Pancreas (tissue), 10 donors: ENCODE results near the gene FAM163B. TPM values are rescaled to one million over a fixed set of nuclear protein-coding genes. Genes with fewer than 3 reads are reported as not detected.

Experiments used
- ATAC-seq, 4 donors: fragments of 200-7000 bp; cut with Tn5 transposase; one replicate each; pipeline versions ENCODE4 v1.8.0 to v1.9.1; 2020; ENCODE audit warnings: mild to moderate bottlenecking in 4 of 4, moderate library complexity in 4 of 4
- DNase-seq, 6 donors: peaks; one replicate each; pipeline ENCODE4 v3.0.0-alpha.2; 2020
- FAIRE-seq: peaks from 2 replicates; lab custom pipeline; 2012; peaks lifted over from hg19 to GRCh38; lab: Jason Lieb, UNC
- H3K27ac ChIP-seq, 4 donors: fragments of 200-600 bp; sonication (generic); 1 replicate in 3 of 4; 2 replicates in 1 of 4; pipeline versions ENCODE4 v1.5.0 to v1.8.0; 2020
- H3K27me3 ChIP-seq, 4 donors: fragments of 200-600 bp; one replicate each; pipeline ENCODE4 v1.8.0; 2021
- H3K36me3 ChIP-seq, 3 donors: fragments of 200-600 bp; sonication (generic) in 1 of 3; one replicate each; pipeline versions ENCODE4 v1.5.0 to v1.8.0; 2020 to 2021
- H3K4me1 ChIP-seq, 3 donors: fragments of 200-600 bp; one replicate each; pipeline ENCODE4 v1.8.0; 2021
- H3K4me3 ChIP-seq, 4 donors: fragments of 200-600 bp; sonication (generic) in 2 of 4; one replicate each; pipeline versions ENCODE4 v1.5.0 to v1.8.0; 2020 to 2021
- H3K9me3 ChIP-seq, 4 donors: fragments of 200-600 bp; one replicate each; pipeline ENCODE4 v1.8.0; 2021
- WGBS, 2 donors: extraction: QIAGEN DNeasy Blood & Tissue Kit; methylation state at CpG; one replicate each; pipeline ENCODE4 v1.1.7; 2013; 5-methylcytosine and 5-hydroxymethylcytosine counted together
- intact Hi-C, 3 donors: fragments of 100-400 bp; cut with DNase I; formaldehyde crosslinking; loops; one replicate each; pipeline versions ENCODE4 v1.11.1 to v1.14.2; 2022
- polyA plus RNA-seq, 2 donors: library from polyadenylated mRNA; stranded (reverse); fragments of 200-250 nt; gene quantifications; one replicate each; pipeline ENCODE4 v1.2.3, GENCODE V29; 2013
- total RNA-seq, 6 donors: library from RNA; stranded (reverse); fragmentation: NEBNext Ultra II Directional in 4 of 6; extraction: Animal tissue kit (Norgen Biotek cat#: 25700) in 4 of 6; gene quantifications; one replicate each; pipeline versions ENCODE4 v1.2.1 to v1.2.4, GENCODE V29; 2021 to 2023
- TF ChIP-seq, protein P1 (sequence below), 4 donors: fragments of 200-600 bp; sonication (generic) in 3 of 4; IDR thresholded peaks; one replicate each; pipeline versions ENCODE4 v1.5.0 to v1.8.0; 2021; ENCODE audit warnings: antibody characterized with exemption in 4 of 4
- donor health status: healthy with polysubstance abuse.
- donor health status: DM: no; HTN: no; CAD: no; lungs with moderate emphysema.
- donor health status: DM: no; HTN: no; CAD: no.
- donor health status: control.
- donor health status: control.
- donor health status: Bipolar disorder and iron deficiency.
- donor health status: DM: yes; HTN: yes; CAD: no.
- donor health status: DM: no; HTN: no; CAD: no.
- donor health status: DM: no; HTN: no; CAD: no.
- donor health status: DM: yes; HTN: yes; CAD: no.

Gene FAM163B
- total and polyA plus RNA-seq, 8 donors = not detected

DNA sequence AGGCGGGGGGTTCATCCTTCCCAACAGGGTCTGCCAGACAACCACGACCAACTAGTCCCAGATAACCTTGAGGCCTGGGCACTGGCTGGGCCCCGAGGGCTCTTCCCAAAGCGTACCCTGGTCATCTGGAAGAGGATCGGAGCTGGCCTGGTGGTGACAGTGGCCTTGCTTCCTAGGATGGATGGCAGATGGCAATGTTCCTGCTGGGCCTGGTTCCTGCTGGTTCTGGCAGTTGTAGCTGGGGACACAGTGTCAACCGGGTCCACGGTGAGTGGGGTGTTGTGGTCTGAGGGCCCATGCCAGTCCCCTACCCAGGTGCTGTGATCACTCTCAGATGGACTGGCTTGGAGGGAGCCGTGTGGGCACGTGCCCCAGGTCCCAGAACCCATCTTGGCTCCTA lies 72.7 kb downstream of the FAM163B start:
- intact Hi-C loops = loop anchor here in 1 of 3 donors (10.0 kb wide), 1 partner anchor 458 kb away; the partner anchor contains the start of gene VAV2
- H3K27ac ChIP-seq = no peak overlapping the region
- FAIRE-seq (no peak), ATAC-seq (no peak), DNase-seq (no peak)
- no peaks in the 10 kb centered on the region for H3K36me3 ChIP-seq
- no peak overlapping the region for H3K4me3 ChIP-seq
- H3K4me1 ChIP-seq = no peaks in the 10 kb centered on the region
- 92 to 94% methylated on average over 9 of the region's 9 CpGs for WGBS, 2 donors
- TF ChIP-seq, protein P1, sequence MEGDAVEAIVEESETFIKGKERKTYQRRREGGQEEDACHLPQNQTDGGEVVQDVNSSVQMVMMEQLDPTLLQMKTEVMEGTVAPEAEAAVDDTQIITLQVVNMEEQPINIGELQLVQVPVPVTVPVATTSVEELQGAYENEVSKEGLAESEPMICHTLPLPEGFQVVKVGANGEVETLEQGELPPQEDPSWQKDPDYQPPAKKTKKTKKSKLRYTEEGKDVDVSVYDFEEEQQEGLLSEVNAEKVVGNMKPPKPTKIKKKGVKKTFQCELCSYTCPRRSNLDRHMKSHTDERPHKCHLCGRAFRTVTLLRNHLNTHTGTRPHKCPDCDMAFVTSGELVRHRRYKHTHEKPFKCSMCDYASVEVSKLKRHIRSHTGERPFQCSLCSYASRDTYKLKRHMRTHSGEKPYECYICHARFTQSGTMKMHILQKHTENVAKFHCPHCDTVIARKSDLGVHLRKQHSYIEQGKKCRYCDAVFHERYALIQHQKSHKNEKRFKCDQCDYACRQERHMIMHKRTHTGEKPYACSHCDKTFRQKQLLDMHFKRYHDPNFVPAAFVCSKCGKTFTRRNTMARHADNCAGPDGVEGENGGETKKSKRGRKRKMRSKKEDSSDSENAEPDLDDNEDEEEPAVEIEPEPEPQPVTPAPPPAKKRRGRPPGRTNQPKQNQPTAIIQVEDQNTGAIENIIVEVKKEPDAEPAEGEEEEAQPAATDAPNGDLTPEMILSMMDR (IDR thresholded peaks at IDR 0.05) = no peak
- no peaks in the 10 kb centered on the region for H3K9me3 ChIP-seq
- no peaks in the 10 kb centered on the region for H3K27me3 ChIP-seq

DNA sequence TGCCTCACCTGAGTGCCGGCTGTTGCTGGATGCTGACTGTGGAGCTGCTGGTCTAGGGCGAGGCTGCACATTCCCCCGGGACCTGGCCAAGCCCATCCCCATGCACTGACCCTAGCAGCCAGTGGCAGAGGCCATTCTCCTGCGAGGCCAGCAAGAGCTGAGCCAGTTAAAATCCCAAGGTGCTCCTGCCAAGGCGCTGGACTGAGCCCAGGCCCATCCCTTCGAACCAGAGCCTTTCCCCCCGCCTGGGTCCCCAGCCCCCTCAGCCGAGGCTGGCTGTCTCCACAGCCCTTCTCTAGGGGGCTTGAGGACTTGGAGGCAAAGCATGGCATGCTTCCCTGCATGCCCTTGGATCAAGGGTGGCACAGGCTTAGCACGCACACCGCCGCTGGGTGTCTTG lies 73.1 kb downstream of the FAM163B start:
- no peaks in the 10 kb centered on the region for H3K36me3 ChIP-seq
- H3K9me3 ChIP-seq = no peaks in the 10 kb centered on the region
- DNase-seq (no peak), FAIRE-seq (no peak), ATAC-seq (no peak)
- no peak overlapping the region for H3K4me3 ChIP-seq
- WGBS, 2 donors = 88 to 90% methylated on average over 11 of the region's 11 CpGs
- intact Hi-C loops = loop anchor here in 1 of 3 donors (10.0 kb wide), 1 partner anchor 459 kb away; the partner anchor contains the start of gene VAV2
- no peak overlapping the region for H3K27ac ChIP-seq
- TF ChIP-seq, protein P1 (IDR thresholded peaks at IDR 0.05) = no peak
- H3K27me3 ChIP-seq = no peaks in the 10 kb centered on the region
- no peaks in the 10 kb centered on the region for H3K4me1 ChIP-seq

DNA sequence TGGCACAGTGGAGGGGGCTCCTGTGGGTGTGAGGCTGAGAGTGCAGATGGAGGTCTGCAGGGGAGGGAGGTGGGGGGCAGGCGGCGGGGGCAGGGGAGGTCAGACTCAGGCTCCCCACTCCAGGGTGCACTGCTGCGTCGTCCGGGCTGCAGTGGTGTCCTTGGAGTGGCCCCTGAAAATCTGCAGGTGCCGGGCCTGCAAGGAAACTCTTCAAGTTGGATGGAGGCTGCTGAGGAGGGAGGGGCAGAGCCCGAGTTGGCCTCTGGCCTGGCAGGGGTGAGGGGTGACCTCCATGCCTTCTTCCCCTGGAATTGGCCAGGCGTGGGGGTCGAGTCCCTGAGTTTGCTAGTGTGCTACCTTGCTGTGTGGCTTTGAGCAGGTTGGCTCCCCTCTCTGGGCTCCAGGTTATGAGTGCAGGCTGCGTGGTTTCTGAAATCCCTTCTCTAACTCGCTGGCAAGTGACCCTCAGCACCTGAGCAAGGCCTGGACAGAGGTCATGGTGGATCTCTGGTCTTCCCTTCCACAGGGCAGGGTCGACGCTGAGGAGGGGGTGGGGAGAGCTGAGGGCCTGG lies 73.8 kb downstream of the FAM163B start:
- no peaks in the 10 kb centered on the region for H3K27me3 ChIP-seq
- FAIRE-seq = no peak
- no peaks in the 10 kb centered on the region for H3K4me1 ChIP-seq
- H3K9me3 ChIP-seq = no peaks in the 10 kb centered on the region
- no peaks in the 10 kb centered on the region for H3K36me3 ChIP-seq
- H3K4me3 ChIP-seq = peak overlapping the region in 2 of 4 donors; percentile 32 to 42
- 38 to 40% methylated on average over 12 to 13 of the region's 13 CpGs for WGBS, 2 donors
- no peak for DNase-seq
- TF ChIP-seq, protein P1 (IDR thresholded peaks at IDR 0.05) = no peak
- intact Hi-C loops = loop anchor here in 1 of 3 donors (10.0 kb wide), 1 partner anchor 459 kb away; the partner anchor contains the start of gene VAV2
- no peak overlapping the region for H3K27ac ChIP-seq
- no peak for ATAC-seq

DNA sequence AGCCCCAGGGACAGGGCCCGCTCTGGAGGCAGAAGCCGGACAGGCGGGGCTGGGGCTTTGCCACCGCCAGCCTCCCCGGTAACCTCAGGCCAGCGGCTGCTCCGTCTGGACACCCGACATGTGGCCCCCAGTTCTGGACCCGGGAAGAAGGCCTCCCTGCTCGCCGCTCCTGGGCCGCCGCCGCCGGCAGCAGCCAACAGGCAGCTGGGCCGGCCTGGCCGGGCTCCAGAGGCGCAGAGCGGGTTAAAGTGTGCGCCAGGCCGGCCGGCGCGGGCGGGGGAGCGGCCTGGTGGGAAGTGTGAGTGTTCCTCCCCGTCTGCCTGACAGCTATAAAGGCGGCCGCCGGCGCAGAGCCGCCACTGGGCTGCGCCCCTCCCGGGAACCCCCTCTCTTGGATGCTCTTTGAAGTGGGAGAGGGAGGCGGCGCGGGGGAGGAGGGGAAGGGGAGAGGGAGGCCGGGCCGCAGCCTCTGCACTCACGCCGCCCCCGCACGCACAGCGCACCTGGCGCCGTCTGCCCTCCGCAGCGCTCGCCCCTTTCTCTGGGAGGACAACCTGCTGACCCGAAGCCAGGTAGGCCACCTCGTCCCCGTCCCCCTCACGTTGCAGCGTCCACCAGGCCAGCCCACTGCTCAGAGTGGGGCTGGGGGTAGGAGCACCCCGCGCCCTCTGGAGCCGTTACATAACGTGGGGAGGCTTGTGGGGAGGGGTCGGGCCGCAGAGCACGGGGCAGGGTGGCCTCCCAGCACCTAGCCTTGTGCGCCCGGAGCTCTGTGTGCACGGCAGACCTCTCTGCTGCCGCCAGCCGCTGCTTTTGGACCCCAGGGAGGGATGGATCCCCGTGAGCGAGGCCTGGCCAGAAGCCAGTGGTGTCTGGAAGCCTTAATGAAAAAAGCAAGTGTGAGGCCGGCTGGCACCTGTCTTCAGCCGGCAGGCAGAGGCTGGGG lies 74.6 kb downstream of the FAM163B start, which contains the start of gene ADAMTSL2:
Gene ADAMTSL2 (plus strand): TSS at position 359 of the 946 bp plus-strand sequence. CDS start 2,009 bp downstream, outside the sequence.
- peak within 1 kb of the TSS in 1 of 4 donors; percentile 6 for H3K27ac ChIP-seq
- 6 to 7% methylated on average over 54 to 70 of the region's 70 CpGs for WGBS, 2 donors

More for the DNA sequence above, 74.6 kb downstream of the FAM163B start, which contains the start of gene ADAMTSL2:
- Histone ChIP-seq H3K36me3 (no peaks in the 10 kb centered on the region), H3K4me3 (peak within 1 kb of the TSS in 2 of 4 donors; percentile 32 to 42), H3K9me3 (no peaks in the 10 kb centered on the region), H3K4me1 (no peaks in the 10 kb centered on the region), H3K27me3 (no peaks in the 10 kb centered on the region)
- FAIRE-seq = no peak
- TF ChIP-seq, protein P1 (IDR thresholded peaks at IDR 0.05) = no peak
- intact Hi-C loops = loop anchor here in 1 of 3 donors (10.0 kb wide), 1 partner anchor 460 kb away; the partner anchor contains the start of gene VAV2
- peak; percentile 43 to 87 (median 74) for DNase-seq
- peak; percentile 70 to 81 (median 75) for ATAC-seq
